GM12873 (cell line): ENCODE data around the gene SCUBE1.
A peak's percentile ranks its signal among the peaks of the same experiment; 100 is the strongest.

Experiments
- TF ChIP-seq, protein P1 (sequence below): IDR thresholded peaks from 2 replicates; pipeline ENCODE4 v1.5.1; 2012; ENCODE audit warnings: low read depth, mild to moderate bottlenecking, moderate library complexity, low read length, control low read depth; ENCODE audit not compliant: insufficient read depth; ENCODE audit errors: missing control alignments

The SCUBE1 gene

DNA sequence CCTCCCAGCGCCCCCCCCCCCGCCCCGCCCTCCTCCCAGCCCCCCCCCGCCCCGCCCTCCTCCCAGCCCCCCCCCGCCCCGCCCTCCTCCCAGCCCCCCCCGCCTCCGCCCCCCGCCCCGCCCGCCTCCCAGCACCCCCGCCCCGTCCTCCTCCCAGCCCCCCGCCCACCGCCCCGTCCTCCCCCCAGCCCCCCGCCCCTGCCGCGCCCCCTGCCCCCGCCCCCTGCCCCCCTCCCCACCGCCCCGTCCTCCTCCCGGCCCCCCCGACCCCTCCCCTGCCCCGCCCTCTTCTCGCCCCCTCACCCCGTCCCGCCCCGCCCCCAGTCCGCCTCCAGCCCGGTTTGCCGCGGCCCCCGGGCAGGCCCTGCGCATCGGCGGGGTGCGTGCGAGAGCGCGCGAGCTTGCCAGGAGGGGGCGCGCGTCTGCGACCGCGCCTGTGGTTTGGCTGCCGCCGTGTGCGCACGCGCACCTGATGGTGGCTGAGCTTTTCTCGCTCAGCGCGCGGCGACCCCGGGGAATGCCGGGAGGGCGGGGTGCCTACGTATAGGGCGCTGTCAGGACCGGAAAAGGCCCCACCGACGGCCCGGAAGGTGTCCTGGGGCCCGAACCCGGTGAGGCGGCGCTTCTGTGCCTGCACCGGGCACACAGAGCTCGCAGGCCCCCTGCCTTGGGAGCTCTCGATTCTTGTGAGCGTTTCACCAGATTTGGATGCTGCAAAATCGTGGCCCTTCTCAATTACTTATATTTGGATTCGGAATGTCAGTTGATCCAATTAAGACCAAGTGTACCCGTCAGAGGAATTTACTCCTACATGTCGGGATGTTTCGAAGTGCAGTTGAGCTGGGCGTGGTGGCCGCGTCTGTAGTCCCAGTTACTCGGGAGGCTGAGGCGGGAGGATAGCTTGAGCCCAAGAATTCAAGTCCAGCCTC, 155.7 kb downstream of the SCUBE1 start:
- TF ChIP-seq, protein P1, sequence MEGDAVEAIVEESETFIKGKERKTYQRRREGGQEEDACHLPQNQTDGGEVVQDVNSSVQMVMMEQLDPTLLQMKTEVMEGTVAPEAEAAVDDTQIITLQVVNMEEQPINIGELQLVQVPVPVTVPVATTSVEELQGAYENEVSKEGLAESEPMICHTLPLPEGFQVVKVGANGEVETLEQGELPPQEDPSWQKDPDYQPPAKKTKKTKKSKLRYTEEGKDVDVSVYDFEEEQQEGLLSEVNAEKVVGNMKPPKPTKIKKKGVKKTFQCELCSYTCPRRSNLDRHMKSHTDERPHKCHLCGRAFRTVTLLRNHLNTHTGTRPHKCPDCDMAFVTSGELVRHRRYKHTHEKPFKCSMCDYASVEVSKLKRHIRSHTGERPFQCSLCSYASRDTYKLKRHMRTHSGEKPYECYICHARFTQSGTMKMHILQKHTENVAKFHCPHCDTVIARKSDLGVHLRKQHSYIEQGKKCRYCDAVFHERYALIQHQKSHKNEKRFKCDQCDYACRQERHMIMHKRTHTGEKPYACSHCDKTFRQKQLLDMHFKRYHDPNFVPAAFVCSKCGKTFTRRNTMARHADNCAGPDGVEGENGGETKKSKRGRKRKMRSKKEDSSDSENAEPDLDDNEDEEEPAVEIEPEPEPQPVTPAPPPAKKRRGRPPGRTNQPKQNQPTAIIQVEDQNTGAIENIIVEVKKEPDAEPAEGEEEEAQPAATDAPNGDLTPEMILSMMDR, result peak; percentile 76

DNA sequence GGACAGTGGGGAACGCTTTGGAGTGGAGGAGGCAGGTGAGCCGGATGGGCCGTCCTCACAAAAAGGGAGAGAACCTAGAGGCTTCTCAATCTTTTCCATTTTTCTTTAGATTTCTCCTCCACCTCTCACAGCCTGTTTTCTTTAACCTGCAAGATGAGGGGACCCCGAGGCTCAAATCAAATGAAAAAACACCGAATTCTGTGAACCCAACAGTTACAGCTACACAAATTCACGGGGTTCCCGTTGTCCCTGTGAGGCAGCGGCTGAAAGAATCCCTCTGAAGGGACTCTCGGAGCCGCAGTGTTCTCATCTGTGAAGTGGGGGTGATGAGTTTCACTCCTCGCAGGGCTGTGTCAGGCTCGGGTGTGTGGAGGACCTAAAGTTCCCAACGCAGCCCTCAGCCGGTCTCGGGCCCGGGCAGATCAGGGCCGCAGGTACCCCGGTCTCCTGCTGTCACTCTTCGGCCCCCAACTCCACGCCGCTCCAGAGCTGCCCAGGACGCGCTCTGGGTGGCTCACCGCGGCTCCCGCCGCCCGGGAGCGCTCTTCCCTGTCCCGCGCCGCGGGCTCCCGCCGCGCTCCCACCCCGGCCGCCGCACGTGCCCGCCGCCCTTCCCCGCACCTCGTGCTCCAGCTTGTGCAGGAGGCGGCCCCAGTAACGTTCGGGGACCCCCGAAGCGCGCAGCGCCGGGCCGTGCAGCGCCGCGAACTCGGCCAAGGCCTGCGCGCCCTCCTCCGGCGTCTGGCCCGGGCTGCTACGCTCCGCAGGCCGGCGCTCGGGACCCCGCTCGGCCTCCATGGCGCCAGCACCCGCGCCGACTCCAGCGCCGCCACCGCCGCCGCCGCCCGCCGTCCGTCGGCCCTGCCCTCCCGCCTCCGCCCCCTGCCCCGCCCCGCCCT, 156.7 kb downstream of the SCUBE1 start, which contains the start of gene TTLL12:
Gene TTLL12 (minus strand): TSS at position 863 of the 899 bp plus-strand sequence. CDS start 65 bp downstream, at position 798.
- TF ChIP-seq, protein P1, result no peak

- TF ChIP-seq, protein P1, result no peak
Measured at GRCh38 chr22:43185860-43186261, 157.3 kb downstream of the SCUBE1 start.

DNA sequence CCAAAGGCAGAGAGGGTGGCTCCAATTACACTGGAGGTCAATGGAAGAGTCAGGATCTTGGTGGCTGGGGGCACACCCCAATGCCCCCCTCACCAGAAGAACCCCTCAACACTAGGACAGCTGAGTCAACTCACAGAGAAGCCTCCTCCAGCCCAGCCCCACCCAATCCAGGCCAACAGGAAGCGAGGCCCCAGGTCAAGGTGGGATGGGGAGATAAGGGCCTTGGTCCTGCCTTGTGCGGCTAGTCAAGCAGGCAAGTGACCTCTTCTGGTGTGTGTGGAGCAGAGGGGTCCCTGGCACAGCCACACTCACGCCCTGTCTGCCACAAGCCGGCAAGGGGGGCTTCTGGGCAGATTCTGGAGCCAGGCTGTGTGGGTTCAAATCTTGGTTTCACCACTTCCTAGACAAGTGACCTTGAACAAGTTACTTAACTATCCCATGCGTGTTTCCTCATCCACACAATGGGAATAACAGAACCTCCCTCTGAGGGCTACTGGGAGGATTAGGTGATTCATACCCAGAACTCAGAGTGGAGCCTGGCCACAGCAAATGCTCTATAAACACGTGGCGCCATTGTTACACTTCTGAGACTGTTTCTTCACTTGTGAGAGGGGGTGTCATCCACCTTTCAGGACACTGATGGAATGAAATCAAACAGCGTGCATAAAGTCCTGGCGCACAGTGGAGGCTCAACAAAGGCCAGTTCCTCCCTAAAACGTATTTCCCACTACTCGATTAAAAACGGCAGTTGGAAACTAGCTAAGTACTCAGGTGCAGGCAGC, 159.5 kb downstream of the SCUBE1 start:
- TF ChIP-seq, protein P1, result no peak

- TF ChIP-seq, protein P1, result no peak
Measured at GRCh38 chr22:43182726-43183125, 160.4 kb downstream of the SCUBE1 start.

- TF ChIP-seq, protein P1, result no peak
Measured at GRCh38 chr22:43182118-43182517, 161.1 kb downstream of the SCUBE1 start.
